ENCODE measurements around the gene ZRANB3. TPM values are rescaled to one million over a fixed set of nuclear protein-coding genes. Genes with fewer than 3 reads are reported as not detected.

ZRANB3 gene
- total and polyA plus RNA-seq, 2 of the 13 experiments (the other 11 are each of a cell fraction or from before 2014, with no cell fraction given), result 5.8 to 25.2 TPM

DNA sequence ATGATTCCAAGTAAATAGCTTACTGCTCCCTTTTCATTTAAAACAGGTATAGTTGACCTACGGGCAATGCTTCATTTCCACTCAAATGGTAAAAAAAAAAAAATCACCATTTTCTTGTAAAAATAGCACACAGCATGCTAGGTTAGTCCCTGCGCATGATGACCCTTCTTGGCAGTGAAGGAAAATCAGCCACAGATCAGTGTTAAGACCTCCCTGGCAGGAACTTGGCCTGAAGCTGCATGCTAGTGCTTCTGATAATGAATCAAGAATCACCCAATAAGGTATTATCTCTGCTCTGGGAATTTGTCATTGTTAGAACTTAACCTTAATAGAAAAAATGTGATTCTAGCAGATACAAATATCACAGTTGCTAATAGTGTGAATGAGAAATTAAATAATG, 312.6 kb downstream of the ZRANB3 start:
- Histone ChIP-seq H3K9ac (ENCODE audit: insufficient read depth, low read depth, low read length) (no peak overlapping the region), H3K79me2 (ENCODE audit: insufficient read depth, low read length) (no peaks in the 10 kb centered on the region), H3K4me3 (replicated peaks in 1 of 3; ENCODE audit: insufficient read depth in 1 of 3, low read depth in 2 of 3, low read length in 3 of 3) (no peak overlapping the region), H4K20me1 (ENCODE audit: insufficient read depth, low read length) (no peaks in the 10 kb centered on the region), H3K4me1 (ENCODE audit: insufficient read depth, low read length) (no peaks in the 10 kb centered on the region), H3K9me3 (ENCODE audit: low read length) (no peaks in the 10 kb centered on the region), H3K27ac (ENCODE audit: extremely low read length, insufficient read depth, low read length) (no peak overlapping the region), H2AFZ (ENCODE audit: low read length) (no peak overlapping the region), H3K4me2 (ENCODE audit: low read depth, low read length) (no peak overlapping the region), H3K36me3 (replicated peaks in 1 of 2; ENCODE audit: control insufficient read depth in 1 of 2, insufficient read depth in 2 of 2, low read length in 2 of 2) (peaks cover 0 to 15% of the 10 kb centered on the region in 2 experiments; a peak in 2 of 5 replicates), H3K27me3 (ENCODE audit: control insufficient read depth in 1 of 2, insufficient read depth in 2 of 2, low read length in 2 of 2) (no peaks in the 10 kb centered on the region)
- 94% methylated on average over 2 of the region's 2 CpGs for WGBS (ENCODE audit: low lambda C conversion rate)
- BruUV-seq (replicated peaks), result no TSS peak
- no peak for ATAC-seq
- ChIA-PET POLR2A (no interaction called here), CTCF (ENCODE audit: low intra/inter-chr PET ratio, low total read pairs) (no interaction called here)
- TF ChIP-seq, protein P1, sequence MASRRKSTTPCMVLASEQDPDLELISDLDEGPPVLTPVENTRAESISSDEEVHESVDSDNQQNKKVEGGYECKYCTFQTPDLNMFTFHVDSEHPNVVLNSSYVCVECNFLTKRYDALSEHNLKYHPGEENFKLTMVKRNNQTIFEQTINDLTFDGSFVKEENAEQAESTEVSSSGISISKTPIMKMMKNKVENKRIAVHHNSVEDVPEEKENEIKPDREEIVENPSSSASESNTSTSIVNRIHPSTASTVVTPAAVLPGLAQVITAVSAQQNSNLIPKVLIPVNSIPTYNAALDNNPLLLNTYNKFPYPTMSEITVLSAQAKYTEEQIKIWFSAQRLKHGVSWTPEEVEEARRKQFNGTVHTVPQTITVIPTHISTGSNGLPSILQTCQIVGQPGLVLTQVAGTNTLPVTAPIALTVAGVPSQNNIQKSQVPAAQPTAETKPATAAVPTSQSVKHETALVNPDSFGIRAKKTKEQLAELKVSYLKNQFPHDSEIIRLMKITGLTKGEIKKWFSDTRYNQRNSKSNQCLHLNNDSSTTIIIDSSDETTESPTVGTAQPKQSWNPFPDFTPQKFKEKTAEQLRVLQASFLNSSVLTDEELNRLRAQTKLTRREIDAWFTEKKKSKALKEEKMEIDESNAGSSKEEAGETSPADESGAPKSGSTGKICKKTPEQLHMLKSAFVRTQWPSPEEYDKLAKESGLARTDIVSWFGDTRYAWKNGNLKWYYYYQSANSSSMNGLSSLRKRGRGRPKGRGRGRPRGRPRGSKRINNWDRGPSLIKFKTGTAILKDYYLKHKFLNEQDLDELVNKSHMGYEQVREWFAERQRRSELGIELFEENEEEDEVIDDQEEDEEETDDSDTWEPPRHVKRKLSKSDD (CRISPR knock-in tag; IDR thresholded peaks at IDR 0.05; ENCODE audit: low read depth), result no peak
- no peak for TF ChIP-seq ZNF841 (CRISPR knock-in tag; IDR thresholded peaks at IDR 0.05; ENCODE audit: borderline replicate concordance)
- TF ChIP-seq ZNF441 (CRISPR knock-in tag; IDR thresholded peaks at IDR 0.05; ENCODE audit: borderline replicate concordance), result no peak
- in situ Hi-C loops (cut with HindIII; ENCODE audit: extremely low pct_ligation_motif_present, low pct_unique_long_range_greater_than_20kb) (no loop called here), intact Hi-C loops (cut with micrococcal nuclease; ENCODE audit: unreplicated experiment) (no loop called here)
- no peak for FAIRE-seq
- no peak for DNase-seq (ENCODE audit: low spot score)

DNA sequence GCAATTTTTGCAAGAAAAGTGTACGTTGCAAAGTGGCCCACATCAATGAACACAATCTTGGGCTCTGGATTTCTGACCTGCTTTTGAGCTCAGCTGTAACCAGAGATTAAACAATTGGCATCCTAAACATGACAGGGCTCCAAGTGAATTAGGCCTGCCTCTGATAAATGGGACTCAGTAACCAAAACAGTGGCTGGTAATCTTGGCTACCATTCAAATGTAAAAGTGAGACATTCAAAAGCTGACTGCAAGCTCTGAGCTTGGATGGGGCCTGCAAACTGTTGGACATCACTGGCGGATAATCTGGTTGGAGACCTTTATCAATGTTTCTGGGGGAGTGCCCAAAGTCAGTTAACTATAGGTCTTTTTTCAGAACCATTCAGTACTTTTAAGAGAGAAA, 318.3 kb downstream of the ZRANB3 start:
- in situ Hi-C loops (cut with HindIII; ENCODE audit: extremely low pct_ligation_motif_present, low pct_unique_long_range_greater_than_20kb) (no loop called here), intact Hi-C loops (cut with micrococcal nuclease; ENCODE audit: unreplicated experiment) (no loop called here)
- no peak for ATAC-seq
- no peak for FAIRE-seq
- ChIA-PET POLR2A (no interaction called here), CTCF (ENCODE audit: low intra/inter-chr PET ratio, low total read pairs) (no interaction called here)
- no TSS peak for BruUV-seq (replicated peaks)
- Histone ChIP-seq H2AFZ (ENCODE audit: low read length) (no peak overlapping the region), H3K27ac (ENCODE audit: extremely low read length, insufficient read depth, low read length) (no peak overlapping the region), H3K9me3 (ENCODE audit: low read length) (no peaks in the 10 kb centered on the region), H3K79me2 (ENCODE audit: insufficient read depth, low read length) (no peaks in the 10 kb centered on the region), H3K27me3 (ENCODE audit: control insufficient read depth in 1 of 2, insufficient read depth in 2 of 2, low read length in 2 of 2) (no peaks in the 10 kb centered on the region), H4K20me1 (ENCODE audit: insufficient read depth, low read length) (no peaks in the 10 kb centered on the region), H3K4me3 (replicated peaks in 1 of 3; ENCODE audit: insufficient read depth in 1 of 3, low read depth in 2 of 3, low read length in 3 of 3) (no peak overlapping the region), H3K4me2 (ENCODE audit: low read depth, low read length) (no peak overlapping the region), H3K36me3 (replicated peaks in 1 of 2; ENCODE audit: control insufficient read depth in 1 of 2, insufficient read depth in 2 of 2, low read length in 2 of 2) (peaks cover 0 to 5% of the 10 kb centered on the region in 2 experiments; a peak in 4 of 5 replicates), H3K9ac (ENCODE audit: insufficient read depth, low read depth, low read length) (no peak overlapping the region), H3K4me1 (ENCODE audit: insufficient read depth, low read length) (no peaks in the 10 kb centered on the region)
- WGBS (ENCODE audit: low lambda C conversion rate), result 100% methylated on average over 2 of the region's 2 CpGs
- DNase-seq (ENCODE audit: low spot score), result no peak
- no peak for TF ChIP-seq ZNF205 (CRISPR knock-in tag; IDR thresholded peaks at IDR 0.05)
- TF ChIP-seq SPEN (CRISPR knock-in tag; IDR thresholded peaks at IDR 0.05; ENCODE audit: low read depth), result no peak
- TF ChIP-seq GTF3A (CRISPR knock-in tag; conservative IDR thresholded peaks at IDR 0.05), result no peak
- TF ChIP-seq FOXK2 (IDR thresholded peaks at IDR 0.05), result no peak
- TF ChIP-seq TBP (CRISPR knock-in tag; IDR thresholded peaks at IDR 0.05), result no peak
- TF ChIP-seq SNRNP70 (IDR thresholded peaks at IDR 0.05; ENCODE audit: low read depth, low read length), result no peak
- TF ChIP-seq ZNF598 (CRISPR knock-in tag; IDR thresholded peaks at IDR 0.05; ENCODE audit: borderline replicate concordance), result no peak
- TF ChIP-seq, protein P2, sequence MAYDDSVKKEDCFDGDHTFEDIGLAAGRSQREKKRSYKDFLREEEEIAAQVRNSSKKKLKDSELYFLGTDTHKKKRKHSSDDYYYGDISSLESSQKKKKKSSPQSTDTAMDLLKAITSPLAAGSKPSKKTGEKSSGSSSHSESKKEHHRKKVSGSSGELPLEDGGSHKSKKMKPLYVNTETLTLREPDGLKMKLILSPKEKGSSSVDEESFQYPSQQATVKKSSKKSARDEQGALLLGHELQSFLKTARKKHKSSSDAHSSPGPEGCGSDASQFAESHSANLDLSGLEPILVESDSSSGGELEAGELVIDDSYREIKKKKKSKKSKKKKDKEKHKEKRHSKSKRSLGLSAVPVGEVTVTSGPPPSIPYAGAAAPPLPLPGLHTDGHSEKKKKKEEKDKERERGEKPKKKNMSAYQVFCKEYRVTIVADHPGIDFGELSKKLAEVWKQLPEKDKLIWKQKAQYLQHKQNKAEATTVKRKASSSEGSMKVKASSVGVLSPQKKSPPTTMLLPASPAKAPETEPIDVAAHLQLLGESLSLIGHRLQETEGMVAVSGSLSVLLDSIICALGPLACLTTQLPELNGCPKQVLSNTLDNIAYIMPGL (CRISPR knock-in tag; IDR thresholded peaks at IDR 0.05; ENCODE audit: borderline replicate concordance in 1 of 2, low read depth in 1 of 2), result no peak
- no peak for TF ChIP-seq RBM22 (optimal IDR thresholded peaks at IDR 0.05; ENCODE audit: low read length)
- TF ChIP-seq ZNF720 (CRISPR knock-in tag; IDR thresholded peaks at IDR 0.05), result no peak

Measured in HepG2 (cell line).